ENCODE results near the gene RNASE4. TPM values are rescaled to one million over a fixed set of nuclear protein-coding genes. Genes with fewer than 3 reads are reported as not detected.

The RNASE4 gene
- total RNA-seq, 1 experiment from 2014 or later = not detected

GRCh38 chr14:20683125-20683890 lies 1.1 kb upstream of the RNASE4 start:
- Histone ChIP-seq H3K79me2 (ENCODE audit: insufficient read depth, low read length) (no peaks in the 10 kb centered on the region), H4K91ac (ENCODE audit: insufficient read length, low read depth, low read length) (no peak overlapping the region), H3K27ac (ENCODE audit: insufficient read length, low read depth, low read length) (no peak overlapping the region), H3K4me1 (ENCODE audit: insufficient read depth, low read length) (no peaks in the 10 kb centered on the region), H3K56ac (ENCODE audit: insufficient read length, low read depth, low read length) (no peak overlapping the region), H4K5ac (ENCODE audit: insufficient read length, low read depth, low read length) (no peak overlapping the region), H3K4me2 (ENCODE audit: insufficient read depth, insufficient read length, low read length) (peak overlapping the region; percentile 97), H2BK5ac (ENCODE audit: insufficient read length, low read length) (no peak overlapping the region), H2AK5ac (ENCODE audit: insufficient read length, low read length) (no peak overlapping the region), H3K9me3 (ENCODE audit: control insufficient read depth, low read depth, low read length) (no peaks in the 10 kb centered on the region), H3K27me3 (ENCODE audit: insufficient read depth, low read length) (no peaks in the 10 kb centered on the region), H3K14ac (ENCODE audit: insufficient read depth, low read length) (no peak overlapping the region; the same call in 1 of the 2 replicates), H4K8ac (replicated peaks; ENCODE audit: insufficient read length, low read depth, low read length) (no peak overlapping the region), H3K4ac (ENCODE audit: low read depth, low read length) (no peak overlapping the region), H2AFZ (ENCODE audit: low read length) (peak overlapping the region; percentile 57), H4K20me1 (ENCODE audit: control insufficient read depth, insufficient read depth, insufficient read length) (no peaks in the 10 kb centered on the region), H2BK120ac (ENCODE audit: low read depth, low read length, poor library complexity, severe bottlenecking) (no peak overlapping the region), H2BK20ac (ENCODE audit: low read depth, low read length, poor library complexity, severe bottlenecking) (no peak overlapping the region), H2BK15ac (ENCODE audit: low read depth, low read length) (no peak overlapping the region), H3K79me1 (ENCODE audit: insufficient read depth, low read depth, low read length, poor library complexity, severe bottlenecking) (no peaks in the 10 kb centered on the region), H2BK12ac (ENCODE audit: insufficient read length, low read depth, low read length) (no peak overlapping the region), H3K9ac (ENCODE audit: extremely low read depth, insufficient read length, low read length) (peak overlapping the region; percentile 51), H3K23me2 (ENCODE audit: insufficient read length, low read depth, low read length, poor library complexity, severe bottlenecking) (peaks cover 23% of the 10 kb centered on the region), H3T11ph (ENCODE audit: low read length) (no peak overlapping the region), H3K23ac (ENCODE audit: insufficient read length, low read depth, low read length) (no peak overlapping the region), H3K18ac (ENCODE audit: insufficient read length, low read depth, low read length) (no peak overlapping the region)
- TF ChIP-seq, protein P1, sequence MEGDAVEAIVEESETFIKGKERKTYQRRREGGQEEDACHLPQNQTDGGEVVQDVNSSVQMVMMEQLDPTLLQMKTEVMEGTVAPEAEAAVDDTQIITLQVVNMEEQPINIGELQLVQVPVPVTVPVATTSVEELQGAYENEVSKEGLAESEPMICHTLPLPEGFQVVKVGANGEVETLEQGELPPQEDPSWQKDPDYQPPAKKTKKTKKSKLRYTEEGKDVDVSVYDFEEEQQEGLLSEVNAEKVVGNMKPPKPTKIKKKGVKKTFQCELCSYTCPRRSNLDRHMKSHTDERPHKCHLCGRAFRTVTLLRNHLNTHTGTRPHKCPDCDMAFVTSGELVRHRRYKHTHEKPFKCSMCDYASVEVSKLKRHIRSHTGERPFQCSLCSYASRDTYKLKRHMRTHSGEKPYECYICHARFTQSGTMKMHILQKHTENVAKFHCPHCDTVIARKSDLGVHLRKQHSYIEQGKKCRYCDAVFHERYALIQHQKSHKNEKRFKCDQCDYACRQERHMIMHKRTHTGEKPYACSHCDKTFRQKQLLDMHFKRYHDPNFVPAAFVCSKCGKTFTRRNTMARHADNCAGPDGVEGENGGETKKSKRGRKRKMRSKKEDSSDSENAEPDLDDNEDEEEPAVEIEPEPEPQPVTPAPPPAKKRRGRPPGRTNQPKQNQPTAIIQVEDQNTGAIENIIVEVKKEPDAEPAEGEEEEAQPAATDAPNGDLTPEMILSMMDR (conservative IDR thresholded peaks at IDR 0.05) = no peak
- no peak overlapping the region for H3K4me3 Mint-ChIP-seq
- H3K27ac Mint-ChIP-seq = no peak overlapping the region
- peaks cover 16% of the 10 kb centered on the region in 2 experiments for H3K4me1 Mint-ChIP-seq
- H3K27me3 Mint-ChIP-seq (ENCODE audit: low read depth) = peaks cover 3% of the 10 kb centered on the region
- DNase-seq = peak; percentile 87
- H3K36me3 Mint-ChIP-seq (ENCODE audit: insufficient read depth in 1 of 3, low read depth in 3 of 3) = no peaks in the 10 kb centered on the region
- WGBS (ENCODE audit: extremely low coverage, insufficient read length, low lambda C conversion rate) = no CpG with 5 or more reads among the region's 38 CpGs
- no peaks in the 10 kb centered on the region for H3K9me3 Mint-ChIP-seq
